HepG2 (cell line): ENCODE measurements around the gene MSI2. TPM values are rescaled to one million over a fixed set of nuclear protein-coding genes. Genes with fewer than 3 reads are reported as not detected.
A peak's percentile ranks its signal among the peaks of the same experiment; 100 is the strongest.

Experiments used
- AKNA ChIP-seq: sonication (generic); formaldehyde crosslinking; IDR thresholded peaks from 2 replicates; pipeline ENCODE4 v1.4.0; 2020; ENCODE audit warnings: missing genetic modification reagents, borderline replicate concordance
- E2F5 ChIP-seq: sonication (generic); formaldehyde crosslinking; conservative IDR thresholded peaks from 2 replicates; pipeline ENCODE4 v1.4.0; 2020; ENCODE audit warnings: missing genetic modification reagents
- ELF1 ChIP-seq: sonication (generic); formaldehyde crosslinking; IDR thresholded peaks from 2 replicates; pipeline ENCODE4 v1.4.0; 2020; ENCODE audit warnings: missing genetic modification reagents
- FOXK1 ChIP-seq: sonication (generic); formaldehyde crosslinking; IDR thresholded peaks from 2 replicates; pipeline ENCODE4 v1.4.0; 2020; ENCODE audit warnings: low read depth, missing genetic modification reagents, borderline replicate concordance
- KAT2B ChIP-seq: fragments of 150-350 bp; IDR thresholded peaks from 2 replicates; pipeline ENCODE4 v1.6.1; 2014; ENCODE audit warnings: low read depth, low read length, borderline replicate concordance
- MAFF ChIP-seq: IDR thresholded peaks from 2 replicates; pipeline ENCODE4 v1.6.1; 2011; ENCODE audit warnings: low read depth, low read length, improper control_type of control experiment
- NR0B2 ChIP-seq: sonication (generic); formaldehyde crosslinking; IDR thresholded peaks from 2 replicates; pipeline ENCODE4 v1.4.0; 2020; ENCODE audit warnings: mild to moderate bottlenecking, missing genetic modification reagents
- NR1H2 ChIP-seq: sonication (generic); formaldehyde crosslinking; IDR thresholded peaks from 2 replicates; pipeline ENCODE4 v1.8.1; 2022; ENCODE audit warnings: low read depth, missing genetic modification reagents, borderline replicate concordance
- PAXIP1 ChIP-seq: sonication (generic); formaldehyde crosslinking; conservative IDR thresholded peaks from 2 replicates; pipeline ENCODE4 v1.4.0; 2020; ENCODE audit warnings: mild to moderate bottlenecking, missing genetic modification reagents, moderate library complexity
- SNAPC5 ChIP-seq: sonication (generic); formaldehyde crosslinking; IDR thresholded peaks from 2 replicates; pipeline ENCODE4 v1.8.1; 2023; ENCODE audit warnings: mild to moderate bottlenecking, missing genetic modification reagents, borderline replicate concordance
- STAG1 ChIP-seq: sonication (generic); formaldehyde crosslinking; IDR thresholded peaks from 2 replicates; pipeline ENCODE4 v1.4.0; 2020; ENCODE audit warnings: missing genetic modification reagents
- ZBTB39 ChIP-seq: sonication (generic); formaldehyde crosslinking; IDR thresholded peaks from 2 replicates; pipeline ENCODE4 v1.5.0; 2020; ENCODE audit warnings: missing genetic modification reagents
- ZNF160 ChIP-seq: sonication (generic); formaldehyde crosslinking; IDR thresholded peaks from 2 replicates; pipeline ENCODE4 v1.8.0; 2022; ENCODE audit warnings: mild to moderate bottlenecking, inconsistent platforms, missing genetic modification reagents
- ZNF580 ChIP-seq: IDR thresholded peaks from 2 replicates; pipeline ENCODE4 v1.6.1; 2016; ENCODE audit warnings: low read depth, borderline replicate concordance
- ZNF674 ChIP-seq: sonication (generic); formaldehyde crosslinking; IDR thresholded peaks from 2 replicates; pipeline ENCODE4 v1.5.0; 2020; ENCODE audit warnings: low read depth, mild to moderate bottlenecking, missing genetic modification reagents
- ZNF747 ChIP-seq: sonication (generic); formaldehyde crosslinking; IDR thresholded peaks from 2 replicates; pipeline ENCODE4 v1.8.1; 2023; ENCODE audit warnings: missing genetic modification reagents, mild to moderate bottlenecking, borderline replicate concordance
- ZZZ3 ChIP-seq: sonication (generic); formaldehyde crosslinking; IDR thresholded peaks from 2 replicates; pipeline ENCODE4 v1.4.0; 2020; ENCODE audit warnings: missing genetic modification reagents, mild to moderate bottlenecking, borderline replicate concordance
- polyA plus RNA-seq, 8 experiments: library from polyadenylated mRNA; depleted of rRNA in 3 of 8; stranded (reverse) in 7 of 8; unstranded in 1 of 8; fragments of >200 nt; fragmentation: Illumina TruSeq in 4 of 8; extraction: Trizol in 4 of 8; gene quantifications; 2 replicates each; pipeline versions ENCODE4 v1.2.1 to v1.2.3, GENCODE V29; 2011 to 2016; ENCODE audit warnings: low read depth in 4 of 8, missing spikeins in 1 of 8, mixed read lengths in 1 of 8; ENCODE audit not compliant: insufficient read depth in 1 of 8
- total RNA-seq, 5 experiments: library from RNA; depleted of rRNA; stranded (reverse); fragments of >200 nt; fragmentation: Illumina TruSeq; extraction: Trizol; gene quantifications; 2 replicates each; pipeline ENCODE4 v1.2.3, GENCODE V29; 2016; ENCODE audit warnings: low read depth in 1 of 5

Gene MSI2
- total and polyA plus RNA-seq, 2 of the 13 experiments (the other 11 are each of a cell fraction or from before 2014, with no cell fraction given), result 77.5 to 78.4 TPM

GRCh38 chr17:57243171-57243622 lies 13.1 kb upstream of the MSI2 start (continued):
- TF ChIP-seq NR1H2, result no peak
- no peak for TF ChIP-seq ELF1 (CRISPR knock-in tag)
- TF ChIP-seq KAT2B, result no peak
- no peak for TF ChIP-seq ZNF160
- no peak for TF ChIP-seq MAFF
- TF ChIP-seq ZNF674, result no peak
- TF ChIP-seq ZNF747 (CRISPR knock-in tag), result peak; percentile 58; the same call in 1 of the 2 replicates
- TF ChIP-seq STAG1 (CRISPR knock-in tag), result peak; percentile 99
- no peak for TF ChIP-seq E2F5 (CRISPR knock-in tag)
- no peak for TF ChIP-seq SNAPC5 (CRISPR knock-in tag)
- no peak for TF ChIP-seq ZZZ3 (CRISPR knock-in tag)
- TF ChIP-seq ZNF580 (CRISPR knock-in tag), result peak; percentile 73; the same call in 1 of the 2 replicates
- no peak for TF ChIP-seq AKNA (CRISPR knock-in tag)
- TF ChIP-seq NR0B2 (CRISPR knock-in tag), result 0 out of 2 replicates have a peak, but pooled peaks have one; percentile 41
- TF ChIP-seq ZBTB39 (CRISPR knock-in tag), result no peak
- TF ChIP-seq PAXIP1 (CRISPR knock-in tag), result 0 out of 2 replicates have a peak, but pooled peaks have one; percentile 14
- TF ChIP-seq FOXK1 (CRISPR knock-in tag), result no peak
